Mesendoderm (in vitro differentiated cells): Measurements from ENCODE around the gene PCK1.

Source experiments
- DNase-seq: peaks from one replicate; pipeline ENCODE4 v3.0.0; 2013
- H2AK5ac ChIP-seq: 2 replicates; pipeline ENCODE4 v1.6.1; 2013; ENCODE audit warnings: low read length, inconsistent platforms
- H2BK120ac ChIP-seq: 2 replicates; pipeline ENCODE4 v1.6.1; 2013; ENCODE audit warnings: low read depth, mild to moderate bottlenecking, low read length, moderate library complexity, mixed read lengths
- H2BK15ac ChIP-seq: replicated peaks from 2 replicates; pipeline ENCODE4 v1.6.1; 2013; ENCODE audit warnings: low read depth, mild to moderate bottlenecking, moderate library complexity
- H2BK5ac ChIP-seq: 2 replicates; pipeline ENCODE4 v1.6.1; 2013; ENCODE audit warnings: low read length, inconsistent platforms
- H3K18ac ChIP-seq: 2 replicates; pipeline ENCODE4 v1.6.1; 2013; ENCODE audit warnings: mild to moderate bottlenecking, low read length, mixed read lengths
- H3K23ac ChIP-seq: one replicate; pipeline ENCODE4 v1.6.1; 2013; ENCODE audit warnings: low read length
- H3K27ac ChIP-seq: 2 replicates; pipeline ENCODE4 v1.5.1; 2013; ENCODE audit warnings: low read depth, mild to moderate bottlenecking, inconsistent platforms, low read length, moderate library complexity
- H3K27me3 ChIP-seq: 2 replicates; pipeline ENCODE4 v1.6.1; 2013; ENCODE audit warnings: low read length, control low read depth, mild to moderate bottlenecking, inconsistent platforms; ENCODE audit not compliant: insufficient read depth, poor library complexity
- H3K36me3 ChIP-seq: 2 replicates; pipeline ENCODE4 v1.6.1; 2013; ENCODE audit warnings: low read length, inconsistent platforms; ENCODE audit not compliant: control insufficient read depth, insufficient read depth
- H3K4ac ChIP-seq: one replicate; pipeline ENCODE4 v1.6.1; 2013; ENCODE audit warnings: low read depth, mild to moderate bottlenecking, low read length, moderate library complexity
- H3K4me1 ChIP-seq: 2 replicates; pipeline ENCODE4 v1.6.1; 2013; ENCODE audit warnings: low read depth, low read length, inconsistent platforms; ENCODE audit not compliant: control insufficient read depth
- H3K4me2 ChIP-seq: 2 replicates; pipeline ENCODE4 v1.6.1; 2013; ENCODE audit warnings: low read length
- H3K4me3 ChIP-seq: 2 replicates; pipeline ENCODE4 v1.5.1; 2013; ENCODE audit warnings: mild to moderate bottlenecking, low read length
- H3K56ac ChIP-seq: one replicate; pipeline ENCODE4 v1.6.1; 2013; ENCODE audit warnings: low read length
- H3K79me1 ChIP-seq: 2 replicates; pipeline ENCODE4 v1.6.1; 2013; ENCODE audit warnings: low read length, inconsistent platforms
- H3K79me2 ChIP-seq: 2 replicates; pipeline ENCODE4 v1.6.1; 2013; ENCODE audit warnings: mild to moderate bottlenecking, low read length; ENCODE audit not compliant: control insufficient read depth, insufficient read depth
- H3K9ac ChIP-seq: 2 replicates; pipeline ENCODE4 v1.6.1; 2013; ENCODE audit warnings: low read length, inconsistent platforms
- H4K5ac ChIP-seq: one replicate; pipeline ENCODE4 v1.6.1; 2013; ENCODE audit warnings: low read length
- H4K8ac ChIP-seq: one replicate; pipeline ENCODE4 v1.6.1; 2013; ENCODE audit warnings: low read depth, mild to moderate bottlenecking, control low read depth, low read length, moderate library complexity
- WGBS: extraction: QIAGEN DNeasy Blood & Tissue Kit; methylation state at CpG from one replicate; pipeline ENCODE4 v1.1.7; 2013; ENCODE audit warnings: low lambda C conversion rate, missing lambda C conversion rate; ENCODE audit not compliant: insufficient coverage; ENCODE audit errors: extremely low coverage; 5-methylcytosine and 5-hydroxymethylcytosine counted together

PCK1 gene

GRCh38 chr20:57564180-57564802, 3.4 kb downstream of the PCK1 start:
- Histone ChIP-seq H2AK5ac (no peak overlapping the region), H3K4me1 (no peaks in the 10 kb centered on the region), H3K18ac (no peak overlapping the region), H3K4ac (no peak overlapping the region), H3K4me2 (no peak overlapping the region), H2BK15ac (no peak overlapping the region), H2BK5ac (no peak overlapping the region), H3K4me3 (no peak overlapping the region), H3K36me3 (no peaks in the 10 kb centered on the region), H3K79me2 (no peaks in the 10 kb centered on the region), H2BK120ac (no peak overlapping the region), H4K8ac (no peak overlapping the region), H3K56ac (no peak overlapping the region), H3K27me3 (no peaks in the 10 kb centered on the region), H3K23ac (no peak overlapping the region), H4K5ac (no peak overlapping the region), H3K79me1 (no peaks in the 10 kb centered on the region), H3K9ac (no peak overlapping the region), H3K27ac (no peak overlapping the region)
- WGBS: no CpG with 5 or more reads among the region's 14 CpGs
- no peak for DNase-seq

DNA sequence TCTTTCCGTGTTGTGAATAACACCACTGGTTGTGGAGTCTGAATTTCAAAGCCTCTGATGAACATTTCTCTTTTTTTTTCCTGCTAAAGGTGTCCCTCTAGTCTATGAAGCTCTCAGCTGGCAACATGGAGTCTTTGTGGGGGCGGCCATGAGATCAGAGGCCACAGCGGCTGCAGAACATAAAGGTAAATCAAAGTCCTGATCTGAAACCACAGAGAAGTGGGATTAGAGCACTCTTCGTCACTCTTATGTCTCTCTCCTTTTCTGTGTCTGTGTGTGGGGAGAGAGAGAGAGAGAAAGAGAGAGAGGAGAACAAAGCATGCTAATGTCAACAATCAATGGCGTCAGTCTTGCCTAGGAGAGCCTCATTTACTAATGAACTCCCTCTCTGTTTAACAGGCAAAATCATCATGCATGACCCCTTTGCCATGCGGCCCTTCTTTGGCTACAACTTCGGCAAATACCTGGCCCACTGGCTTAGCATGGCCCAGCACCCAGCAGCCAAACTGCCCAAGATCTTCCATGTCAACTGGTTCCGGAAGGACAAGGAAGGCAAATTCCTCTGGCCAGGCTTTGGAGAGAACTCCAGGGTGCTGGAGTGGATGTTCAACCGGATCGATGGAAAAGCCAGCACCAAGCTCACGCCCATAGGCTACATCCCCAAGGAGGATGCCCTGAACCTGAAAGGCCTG, 4.2 kb downstream of the PCK1 start:
- Histone ChIP-seq H2BK5ac (no peak overlapping the region), H2AK5ac (no peak overlapping the region), H2BK15ac (no peak overlapping the region), H3K27ac (no peak overlapping the region), H3K79me2 (no peaks in the 10 kb centered on the region), H3K18ac (no peak overlapping the region), H3K27me3 (no peaks in the 10 kb centered on the region), H3K4me1 (no peaks in the 10 kb centered on the region), H3K23ac (no peak overlapping the region), H3K79me1 (no peaks in the 10 kb centered on the region), H4K8ac (no peak overlapping the region), H2BK120ac (no peak overlapping the region), H3K4me2 (no peak overlapping the region), H3K9ac (no peak overlapping the region), H3K4ac (no peak overlapping the region), H3K56ac (no peak overlapping the region), H4K5ac (no peak overlapping the region), H3K4me3 (no peak overlapping the region), H3K36me3 (no peaks in the 10 kb centered on the region)
- no CpG with 5 or more reads among the region's 11 CpGs for WGBS
- no peak for DNase-seq

GRCh38 chr20:57566399-57566798, 5.5 kb downstream of the PCK1 start:
- no peak overlapping the region for H3K18ac ChIP-seq

GRCh38 chr20:57566803-57567459, 6.0 kb downstream of the PCK1 start:
- no peak overlapping the region for H3K23ac ChIP-seq
- H3K9ac ChIP-seq: no peak overlapping the region
- no peaks in the 10 kb centered on the region for H3K27me3 ChIP-seq
- no peak overlapping the region for H3K56ac ChIP-seq
- no peak overlapping the region for H3K4ac ChIP-seq
- H3K4me2 ChIP-seq: no peak overlapping the region
- no peaks in the 10 kb centered on the region for H3K79me1 ChIP-seq
- no peak overlapping the region for H2BK5ac ChIP-seq
- H2AK5ac ChIP-seq: no peak overlapping the region
- no CpG with 5 or more reads among the region's 10 CpGs for WGBS
- H3K79me2 ChIP-seq: no peaks in the 10 kb centered on the region
- DNase-seq: no peak
- H3K4me3 ChIP-seq: no peak overlapping the region
- no peak overlapping the region for H4K5ac ChIP-seq
- H3K27ac ChIP-seq: no peak overlapping the region
- H2BK120ac ChIP-seq: no peak overlapping the region
- H4K8ac ChIP-seq: no peak overlapping the region
- H3K18ac ChIP-seq: no peak overlapping the region
- H3K4me1 ChIP-seq: no peaks in the 10 kb centered on the region
- no peaks in the 10 kb centered on the region for H3K36me3 ChIP-seq
- H2BK15ac ChIP-seq: no peak overlapping the region

More at GRCh38 chr20:57566399-57566798, 5.5 kb downstream of the PCK1 start:
- no peak overlapping the region for H4K5ac ChIP-seq
- H4K8ac ChIP-seq: no peak overlapping the region
- no peaks in the 10 kb centered on the region for H3K79me2 ChIP-seq
- no peak overlapping the region for H3K4ac ChIP-seq
- H3K4me3 ChIP-seq: no peak overlapping the region
- no peaks in the 10 kb centered on the region for H3K27me3 ChIP-seq
- H2BK120ac ChIP-seq: no peak overlapping the region
- no peaks in the 10 kb centered on the region for H3K36me3 ChIP-seq
- H2AK5ac ChIP-seq: no peak overlapping the region
- no CpG with 5 or more reads among the region's 1 CpG for WGBS
- H2BK15ac ChIP-seq: no peak overlapping the region
- H3K4me2 ChIP-seq: no peak overlapping the region
- H3K9ac ChIP-seq: no peak overlapping the region
- H3K27ac ChIP-seq: no peak overlapping the region
- no peak overlapping the region for H3K23ac ChIP-seq
- H3K56ac ChIP-seq: no peak overlapping the region
- DNase-seq: no peak
- no peaks in the 10 kb centered on the region for H3K4me1 ChIP-seq
- no peak overlapping the region for H2BK5ac ChIP-seq
- no peaks in the 10 kb centered on the region for H3K79me1 ChIP-seq

GRCh38 chr20:57567471-57568079, 6.7 kb downstream of the PCK1 start:
- Histone ChIP-seq H3K27ac (no peak overlapping the region), H2BK15ac (no peak overlapping the region), H3K9ac (no peak overlapping the region), H3K36me3 (no peaks in the 10 kb centered on the region), H3K56ac (no peak overlapping the region), H2BK5ac (no peak overlapping the region), H3K4me1 (no peaks in the 10 kb centered on the region), H4K8ac (no peak overlapping the region), H3K4ac (no peak overlapping the region), H3K79me2 (no peaks in the 10 kb centered on the region), H3K27me3 (no peaks in the 10 kb centered on the region), H3K18ac (no peak overlapping the region), H3K4me2 (no peak overlapping the region), H2BK120ac (no peak overlapping the region), H3K79me1 (no peaks in the 10 kb centered on the region), H2AK5ac (no peak overlapping the region), H3K4me3 (no peak overlapping the region), H3K23ac (no peak overlapping the region), H4K5ac (no peak overlapping the region)
- DNase-seq: no peak
- no CpG with 5 or more reads among the region's 9 CpGs for WGBS
